ENCODE measurements around the gene PRSS22. TPM values are rescaled to one million over a fixed set of nuclear protein-coding genes. Genes with fewer than 3 reads are reported as not detected.

PRSS22 gene
- polyA plus RNA-seq, 1 donor (not counting 4 experiments of a cell fraction or from before 2014, with no cell fraction given), result 2.2 TPM

DNA sequence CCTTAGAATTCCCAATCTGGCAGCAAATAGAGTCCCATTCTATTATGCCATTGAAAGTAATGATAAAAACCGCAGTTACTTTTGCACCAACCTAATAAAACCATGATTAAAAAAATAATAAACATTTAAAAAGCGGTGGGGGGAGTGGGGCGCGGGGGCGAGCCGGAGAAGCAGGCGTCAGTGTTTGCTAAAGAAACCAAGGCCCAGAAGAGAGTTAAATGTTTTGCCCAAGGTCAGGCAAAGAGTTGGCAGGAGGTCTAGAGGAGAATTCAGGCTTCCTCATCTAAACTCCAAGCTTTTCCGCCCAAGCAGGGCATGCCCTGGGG lies 9.7 kb upstream of the PRSS22 start:
- H3K4me2 ChIP-seq (ENCODE audit: control insufficient read depth, extremely low read depth, insufficient read depth, low read depth, low read length), result peak overlapping the region; percentile 98
- peak overlapping the region; percentile 85 for H2AFZ ChIP-seq (ENCODE audit: control insufficient read depth, low read length)
- no peak for FAIRE-seq
- DNase-seq (ENCODE audit: low read depth, low spot score), result no peak
- H3K9me3 ChIP-seq (ENCODE audit: control insufficient read depth, low read depth, low read length), result no peaks in the 10 kb centered on the region
- H3K9ac ChIP-seq (ENCODE audit: control insufficient read depth, extremely low read depth, insufficient read depth, low read length), result peak overlapping the region; percentile 73
- peak overlapping the region; percentile 59 for H3K27ac ChIP-seq (ENCODE audit: control insufficient read depth, insufficient read depth, low read length)
- no peaks in the 10 kb centered on the region for H4K20me1 ChIP-seq (ENCODE audit: control insufficient read depth, extremely low read depth, insufficient read depth, low read length)
- H3K4me3 ChIP-seq (ENCODE audit: control insufficient read depth in 2 of 3, extremely low read depth in 1 of 3, insufficient read depth in 2 of 3, low read depth in 1 of 3, low read length in 3 of 3), result peak overlapping the region; percentile 47 to 74 (median 68)
- peaks cover 7% of the 10 kb centered on the region for H3K4me1 ChIP-seq (ENCODE audit: control insufficient read depth, extremely low read depth, insufficient read depth, low read length)
- no peaks in the 10 kb centered on the region for H3K36me3 ChIP-seq (ENCODE audit: control insufficient read depth in 2 of 2, extremely low read depth in 1 of 2, insufficient read depth in 2 of 2, low read length in 2 of 2)
- dilution Hi-C loops (cut with MboI; ENCODE audit: extremely low pct_ligation_motif_present, low sequenced_read_pairs), result no loop called here
- TF ChIP-seq, protein P1, sequence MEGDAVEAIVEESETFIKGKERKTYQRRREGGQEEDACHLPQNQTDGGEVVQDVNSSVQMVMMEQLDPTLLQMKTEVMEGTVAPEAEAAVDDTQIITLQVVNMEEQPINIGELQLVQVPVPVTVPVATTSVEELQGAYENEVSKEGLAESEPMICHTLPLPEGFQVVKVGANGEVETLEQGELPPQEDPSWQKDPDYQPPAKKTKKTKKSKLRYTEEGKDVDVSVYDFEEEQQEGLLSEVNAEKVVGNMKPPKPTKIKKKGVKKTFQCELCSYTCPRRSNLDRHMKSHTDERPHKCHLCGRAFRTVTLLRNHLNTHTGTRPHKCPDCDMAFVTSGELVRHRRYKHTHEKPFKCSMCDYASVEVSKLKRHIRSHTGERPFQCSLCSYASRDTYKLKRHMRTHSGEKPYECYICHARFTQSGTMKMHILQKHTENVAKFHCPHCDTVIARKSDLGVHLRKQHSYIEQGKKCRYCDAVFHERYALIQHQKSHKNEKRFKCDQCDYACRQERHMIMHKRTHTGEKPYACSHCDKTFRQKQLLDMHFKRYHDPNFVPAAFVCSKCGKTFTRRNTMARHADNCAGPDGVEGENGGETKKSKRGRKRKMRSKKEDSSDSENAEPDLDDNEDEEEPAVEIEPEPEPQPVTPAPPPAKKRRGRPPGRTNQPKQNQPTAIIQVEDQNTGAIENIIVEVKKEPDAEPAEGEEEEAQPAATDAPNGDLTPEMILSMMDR (optimal IDR thresholded peaks at IDR 0.05 in 1 of 3, IDR thresholded peaks at IDR 0.05 in 1 of 3, conservative IDR thresholded peaks at IDR 0.05 in 1 of 3; ENCODE audit: extremely low read depth in 1 of 3, insufficient read depth in 2 of 3, low read length in 3 of 3), result no peak
- no peak for TF ChIP-seq EZH2 (IDR thresholded peaks at IDR 0.05; ENCODE audit: low read length)
- no peaks in the 10 kb centered on the region for H3K27me3 ChIP-seq (ENCODE audit: control insufficient read depth, extremely low read depth, insufficient read depth, low read length)
- H3K79me2 ChIP-seq (ENCODE audit: control insufficient read depth, insufficient read depth, low read length), result no peaks in the 10 kb centered on the region
- no peaks in the 10 kb centered on the region for H3K9me1 ChIP-seq (ENCODE audit: control insufficient read depth, extremely low read depth, insufficient read depth, low read length)

DNA sequence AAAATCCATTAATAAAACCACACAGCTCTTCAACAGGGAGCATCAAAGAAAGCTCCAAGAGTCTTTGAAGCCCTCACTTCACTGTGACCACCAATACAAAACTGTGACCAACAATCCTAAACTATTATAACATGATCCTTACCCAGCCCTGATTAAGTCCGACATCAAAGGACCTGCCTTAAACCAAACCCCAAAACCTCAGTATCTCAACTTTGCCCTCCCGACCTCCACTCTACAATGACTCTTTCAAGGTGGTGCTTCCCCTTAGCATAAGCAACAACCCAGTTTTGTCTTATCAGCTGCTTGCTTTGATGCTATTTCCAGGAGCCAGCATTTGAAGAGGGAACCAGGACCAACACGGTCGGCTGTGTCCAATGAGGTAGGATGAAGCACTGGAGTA lies 8.5 kb upstream of the PRSS22 start:
- Histone ChIP-seq H3K27ac (ENCODE audit: control insufficient read depth, insufficient read depth, low read length) (no peak overlapping the region), H3K27me3 (ENCODE audit: control insufficient read depth, extremely low read depth, insufficient read depth, low read length) (no peaks in the 10 kb centered on the region), H3K4me3 (ENCODE audit: control insufficient read depth in 2 of 3, extremely low read depth in 1 of 3, insufficient read depth in 2 of 3, low read depth in 1 of 3, low read length in 3 of 3) (no peak overlapping the region), H3K9me1 (ENCODE audit: control insufficient read depth, extremely low read depth, insufficient read depth, low read length) (no peaks in the 10 kb centered on the region), H3K4me1 (ENCODE audit: control insufficient read depth, extremely low read depth, insufficient read depth, low read length) (peaks cover 7% of the 10 kb centered on the region), H3K9ac (ENCODE audit: control insufficient read depth, extremely low read depth, insufficient read depth, low read length) (no peak overlapping the region), H3K4me2 (ENCODE audit: control insufficient read depth, extremely low read depth, insufficient read depth, low read depth, low read length) (no peak overlapping the region), H4K20me1 (ENCODE audit: control insufficient read depth, extremely low read depth, insufficient read depth, low read length) (no peaks in the 10 kb centered on the region), H3K79me2 (ENCODE audit: control insufficient read depth, insufficient read depth, low read length) (no peaks in the 10 kb centered on the region), H2AFZ (ENCODE audit: control insufficient read depth, low read length) (no peak overlapping the region), H3K9me3 (ENCODE audit: control insufficient read depth, low read depth, low read length) (no peaks in the 10 kb centered on the region), H3K36me3 (ENCODE audit: control insufficient read depth in 2 of 2, extremely low read depth in 1 of 2, insufficient read depth in 2 of 2, low read length in 2 of 2) (no peaks in the 10 kb centered on the region)
- TF ChIP-seq, protein P1 (optimal IDR thresholded peaks at IDR 0.05 in 1 of 3, IDR thresholded peaks at IDR 0.05 in 1 of 3, conservative IDR thresholded peaks at IDR 0.05 in 1 of 3; ENCODE audit: extremely low read depth in 1 of 3, insufficient read depth in 2 of 3, low read length in 3 of 3), result no peak
- no peak for TF ChIP-seq EZH2 (IDR thresholded peaks at IDR 0.05; ENCODE audit: low read length)
- dilution Hi-C loops (cut with MboI; ENCODE audit: extremely low pct_ligation_motif_present, low sequenced_read_pairs), result no loop called here
- DNase-seq (ENCODE audit: low read depth, low spot score) (no peak), FAIRE-seq (no peak)
